GM21515 (cell line): ENCODE data around the gene BPGM.

Experiments
- ATAC-seq: cut with Tn5 transposase; IDR thresholded peaks from one replicate; pipeline ENCODE4 v1.9.1; 2021; ENCODE audit not compliant: unreplicated experiment

Gene BPGM

DNA sequence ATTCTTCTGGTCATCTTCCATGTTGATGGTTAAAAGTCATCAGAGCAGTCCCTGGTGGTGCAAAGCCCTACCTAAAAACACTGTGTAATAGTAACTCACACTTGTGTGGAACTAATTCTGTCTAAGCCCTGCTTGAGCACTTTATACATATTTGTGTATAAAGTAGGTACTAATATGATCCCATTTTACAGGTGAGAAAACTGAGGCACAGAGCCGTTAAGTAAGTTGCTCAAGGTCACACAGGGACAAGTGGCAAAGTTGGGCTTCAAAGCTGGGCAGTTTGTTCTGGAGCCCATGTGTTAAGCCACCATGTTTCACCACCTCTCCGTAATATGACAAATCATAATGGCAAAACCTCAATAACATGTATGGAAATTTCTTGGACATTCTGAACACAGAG, 48.1 kb downstream of the BPGM start:
- no peak for ATAC-seq

DNA sequence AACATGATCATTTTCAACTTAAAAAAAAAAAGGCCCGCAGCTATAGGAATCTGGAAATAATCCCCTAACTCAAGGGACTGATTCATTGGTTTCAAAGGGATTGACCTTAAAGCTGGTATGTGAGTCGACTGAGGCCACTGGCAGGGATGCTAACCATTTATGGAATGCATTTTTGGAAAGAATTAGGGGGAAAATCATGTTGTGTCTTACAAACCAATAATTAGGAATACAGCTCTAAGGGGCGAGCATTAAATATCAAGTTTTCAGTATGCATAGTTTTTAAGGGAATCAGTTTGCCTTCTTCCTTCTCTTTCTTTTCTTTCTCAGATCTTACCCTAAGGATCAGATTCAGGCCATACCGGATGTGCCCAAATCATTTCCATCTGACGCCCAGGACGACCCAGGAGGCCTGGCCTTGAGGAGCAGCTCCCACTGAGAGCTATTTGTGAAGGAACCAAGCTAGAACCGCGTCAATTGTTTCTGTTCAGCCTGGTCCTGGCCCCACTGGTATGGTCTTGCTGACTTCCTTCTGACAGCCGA, 48.7 kb downstream of the BPGM start:
- ATAC-seq: no peak

DNA sequence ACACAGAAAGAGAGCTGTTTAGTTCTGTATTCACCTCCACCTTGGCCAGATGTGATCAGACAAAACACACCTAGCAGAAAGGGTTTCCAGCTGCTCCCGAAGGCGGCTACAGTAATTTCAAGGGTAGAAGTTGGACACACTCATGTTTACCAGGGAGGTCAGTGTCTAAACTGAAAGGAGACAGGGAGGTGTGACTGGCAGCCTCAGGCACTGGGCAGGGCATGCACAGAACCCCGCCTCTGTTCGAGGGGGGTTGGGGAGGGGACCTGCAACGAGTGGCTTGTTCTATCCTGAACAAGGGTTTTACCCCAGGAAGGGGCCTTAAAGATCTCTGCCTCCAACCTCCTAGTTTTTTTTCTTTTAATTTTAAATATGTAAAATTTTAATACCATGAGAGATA, 49.6 kb downstream of the BPGM start:
- no peak for ATAC-seq

DNA sequence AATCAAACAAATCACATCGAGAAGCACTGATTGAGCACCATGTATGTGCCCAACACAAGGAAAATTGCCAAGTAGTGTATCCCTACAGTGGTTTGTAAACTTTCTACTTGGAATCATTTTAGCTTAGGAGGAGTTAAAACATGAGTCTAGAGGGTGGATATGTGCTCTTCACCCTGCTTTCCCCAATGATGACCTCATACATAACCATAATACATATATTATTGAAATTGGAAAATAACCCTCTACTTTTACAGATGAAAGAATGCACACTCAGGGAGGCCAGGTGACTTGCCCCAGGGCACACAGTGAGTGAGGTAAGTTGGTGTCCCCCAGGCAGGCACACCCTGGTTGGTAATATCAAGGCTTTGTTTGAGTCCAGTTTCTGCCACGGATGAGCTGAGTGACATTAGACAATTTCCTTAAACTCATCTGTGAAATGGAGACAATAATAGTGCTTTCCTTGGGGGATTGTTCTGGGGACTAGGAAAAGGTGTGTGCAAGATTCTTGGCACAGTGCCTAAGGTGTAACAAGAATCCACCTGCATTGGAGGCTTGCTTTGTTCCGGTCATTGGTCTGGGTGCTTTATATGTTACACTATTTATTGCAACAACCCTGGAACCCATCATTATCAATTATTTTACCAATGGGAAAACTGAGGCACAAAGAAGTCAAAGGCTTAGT, 50.7 kb downstream of the BPGM start:
- ATAC-seq: no peak

- ATAC-seq: no peak
Measured at GRCh38 chr7:134698481-134698880, 51.8 kb downstream of the BPGM start.

DNA sequence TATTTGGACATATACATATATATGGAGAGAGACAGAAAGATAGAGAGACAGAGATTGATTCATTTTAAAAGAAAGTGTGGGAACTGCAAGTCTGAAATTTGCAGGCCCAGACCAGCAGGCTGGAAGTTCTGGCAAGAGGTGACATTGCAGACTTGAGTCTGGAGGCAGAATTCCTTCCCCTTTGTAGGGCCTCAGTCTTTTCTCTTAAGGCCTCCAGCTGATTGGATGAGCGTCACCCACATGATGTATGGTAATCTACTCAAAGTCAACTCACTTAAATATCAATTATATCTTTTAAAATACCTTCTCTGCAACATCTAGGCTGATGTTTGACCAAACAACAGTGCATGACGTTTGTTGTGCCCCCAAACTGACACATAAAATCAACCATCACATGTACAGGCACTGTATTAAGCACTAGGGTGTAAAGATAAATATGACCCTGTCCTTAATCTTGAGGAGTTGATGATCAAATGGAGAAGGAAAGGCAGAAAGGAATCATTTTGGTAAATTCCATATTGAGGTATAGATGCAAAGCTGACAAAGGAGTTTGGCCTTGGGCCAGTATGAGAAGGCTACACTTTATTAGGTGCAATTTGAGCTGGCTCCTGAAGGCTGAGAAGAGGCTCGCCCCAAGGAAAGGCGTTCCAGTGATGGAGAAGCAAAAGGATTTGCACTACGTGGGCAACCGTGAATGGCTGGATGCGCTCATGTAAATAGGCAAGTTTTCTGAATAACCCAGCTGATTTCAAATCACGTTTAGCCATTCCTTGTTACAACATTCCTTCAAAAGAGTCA, 52.6 kb downstream of the BPGM start:
- no peak for ATAC-seq

DNA sequence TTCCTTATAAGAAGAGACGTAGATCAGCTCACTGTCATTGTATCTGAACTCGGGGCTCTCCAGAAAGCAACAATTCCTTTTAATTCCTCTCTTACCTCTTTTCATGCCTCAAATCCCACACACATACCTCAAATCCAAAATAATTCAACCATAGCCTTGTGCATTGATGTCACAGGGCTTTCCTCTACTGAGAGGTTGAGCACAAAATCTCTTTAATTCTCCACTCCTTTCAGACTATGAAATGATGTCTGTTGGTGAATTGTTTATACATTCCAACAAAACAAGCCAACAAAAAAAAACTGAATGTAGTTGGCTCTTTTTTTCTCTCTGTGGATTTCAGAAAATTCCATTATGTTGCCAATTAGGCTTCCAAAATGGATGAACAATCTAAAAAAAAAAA, 53.2 kb downstream of the BPGM start:
- ATAC-seq: no peak

DNA sequence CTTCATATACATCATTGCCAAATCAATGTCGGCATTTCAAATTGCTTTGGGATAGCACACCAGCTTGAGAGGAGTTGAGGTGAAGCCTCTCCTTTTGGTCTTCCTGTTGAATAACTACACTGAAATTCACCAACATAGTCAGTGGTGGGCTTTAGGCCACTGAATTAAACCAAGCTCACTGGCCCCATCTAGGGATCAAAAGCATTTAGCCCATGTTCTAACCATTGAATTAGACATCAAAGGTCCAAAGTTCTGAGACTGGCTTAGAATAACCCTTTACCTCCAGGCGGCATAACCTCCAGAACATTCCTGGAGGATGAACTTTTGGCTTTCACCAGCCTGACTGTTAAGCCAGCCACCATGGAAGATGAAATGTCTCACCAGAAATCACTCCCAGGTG, 54.6 kb downstream of the BPGM start:
- no peak for ATAC-seq

DNA sequence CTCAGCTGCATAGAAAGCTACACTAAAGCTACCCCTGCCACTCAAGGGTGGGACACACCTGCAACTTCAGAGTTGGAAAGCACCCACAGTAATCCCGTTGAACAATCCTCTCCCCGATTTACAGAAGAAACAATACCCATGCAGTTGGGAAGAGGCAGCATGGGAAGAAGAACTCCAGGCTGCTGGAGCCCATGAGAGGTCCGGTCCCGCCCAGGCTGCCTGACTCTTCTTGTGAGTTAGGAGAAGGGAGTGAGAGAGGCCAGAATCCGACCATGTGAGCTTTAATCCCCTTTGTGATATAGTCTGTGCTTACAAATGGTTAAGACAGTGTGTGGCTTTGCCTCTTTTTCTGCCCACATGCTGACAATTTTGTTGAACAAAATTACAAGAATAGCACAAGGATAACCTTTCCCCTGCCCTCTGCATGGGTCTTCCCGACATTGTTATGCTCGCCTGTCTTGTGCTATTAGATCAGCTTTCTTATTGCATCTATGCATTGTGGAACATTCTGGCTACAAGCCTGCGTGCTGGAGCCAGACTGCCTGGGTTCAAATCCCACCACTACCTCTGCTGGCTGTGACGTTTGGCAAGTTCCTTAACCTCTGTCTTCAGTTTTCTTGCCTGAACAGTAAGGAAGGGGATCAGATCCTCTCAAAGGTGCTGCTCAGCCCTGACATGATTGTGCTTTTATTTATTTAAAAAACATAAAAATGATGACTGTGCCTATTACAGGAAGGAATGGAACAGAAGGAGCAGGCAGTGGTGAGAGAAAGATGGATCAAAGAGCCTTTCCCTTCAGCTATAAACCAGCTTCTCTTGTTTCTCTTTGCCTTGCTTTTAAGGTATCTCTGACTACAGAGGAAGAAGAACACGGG, 56.0 kb downstream of the BPGM start:
- no peak for ATAC-seq

DNA sequence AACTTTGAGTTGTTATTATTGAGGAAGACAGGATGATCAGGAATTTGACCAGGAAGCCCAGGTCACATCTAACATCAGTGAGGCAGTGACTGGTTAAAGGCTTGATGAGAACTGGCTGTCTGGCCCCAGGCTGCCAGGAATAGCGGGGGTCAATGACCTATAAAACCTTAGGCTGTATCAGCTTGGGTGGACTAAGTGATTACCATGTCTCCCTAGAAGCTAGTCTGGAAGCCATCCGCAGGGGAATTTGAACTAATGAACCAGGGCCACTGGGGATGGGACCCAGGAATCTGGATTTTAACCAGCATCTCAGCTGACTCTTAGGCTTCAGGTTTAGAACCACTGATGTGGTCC, 56.6 kb downstream of the BPGM start:
- no peak for ATAC-seq

GRCh38 chr7:134703782-134704181, 57.1 kb downstream of the BPGM start:
- ATAC-seq: no peak

- ATAC-seq: no peak
Measured at GRCh38 chr7:134704827-134705226, 58.2 kb downstream of the BPGM start.

DNA sequence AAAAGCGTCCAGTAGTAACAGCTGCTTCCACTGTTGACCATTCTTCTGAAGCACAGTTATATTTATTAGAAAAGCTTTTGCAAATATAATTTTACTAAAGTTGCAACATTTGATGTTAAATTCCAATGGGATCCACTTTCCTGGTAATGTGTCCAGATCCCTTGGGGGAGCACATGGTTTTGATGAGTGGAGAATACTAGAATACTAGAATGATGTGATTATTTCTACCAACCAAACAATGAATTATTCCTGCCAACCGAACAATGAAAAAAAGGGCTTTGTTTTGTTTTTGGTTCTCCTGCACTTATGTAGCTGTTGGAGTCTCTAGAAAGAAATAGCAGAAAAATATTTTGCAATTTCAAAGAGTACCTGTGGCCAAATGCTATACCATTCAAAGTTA, 59.1 kb downstream of the BPGM start:
- ATAC-seq: no peak

- no peak for ATAC-seq
Measured at GRCh38 chr7:134706468-134706867, 59.8 kb downstream of the BPGM start.

DNA sequence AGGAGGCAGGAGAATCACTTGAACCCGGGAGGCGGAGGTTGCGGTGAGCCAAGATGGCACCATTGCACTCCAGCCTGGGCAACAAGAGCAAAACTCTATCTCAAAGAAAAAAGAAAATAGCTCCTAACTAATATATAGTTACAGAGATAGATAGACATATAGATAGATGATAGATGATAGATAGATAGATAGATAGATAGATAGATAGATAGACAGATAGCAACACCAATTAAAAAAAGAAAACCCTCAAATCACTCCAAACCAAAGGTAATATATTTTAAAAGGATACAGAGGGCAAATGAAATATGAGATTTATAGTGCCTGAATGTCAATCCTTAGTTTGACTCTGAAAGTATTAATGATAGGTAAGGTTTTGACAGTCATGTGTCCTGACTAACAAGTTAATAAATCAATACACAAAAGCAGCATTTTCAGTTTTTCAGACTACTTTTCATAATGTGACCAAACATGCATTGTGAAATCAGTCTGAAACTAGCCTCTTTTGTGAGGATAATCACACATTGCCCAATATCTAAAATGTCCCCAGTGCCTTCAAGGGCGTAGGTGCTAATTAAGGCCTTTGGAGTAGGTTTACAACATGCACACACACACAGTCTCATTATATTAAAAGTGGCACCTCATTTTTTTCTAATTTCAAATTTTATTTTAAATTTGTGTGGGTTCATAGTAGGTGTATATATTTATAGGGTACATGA, 61.2 kb downstream of the BPGM start:
- no peak for ATAC-seq

DNA sequence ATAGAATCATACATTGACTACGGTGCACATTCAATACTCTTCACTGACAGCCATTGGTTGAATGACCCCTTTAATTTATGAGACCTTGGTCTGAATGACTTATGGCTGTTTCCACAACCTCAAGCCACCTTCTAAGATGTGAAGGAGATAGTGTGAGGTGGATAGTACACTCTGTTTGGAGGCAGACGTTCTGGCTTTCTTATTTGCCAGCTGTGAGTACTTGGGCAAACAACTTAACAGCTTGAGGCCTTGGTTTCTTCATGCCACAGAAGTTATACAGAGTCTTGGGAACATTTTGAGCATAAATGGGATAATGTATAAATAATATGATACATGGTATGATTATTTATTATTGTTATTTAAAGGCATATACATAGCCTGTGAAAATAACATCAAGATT, 62.0 kb downstream of the BPGM start:
- ATAC-seq: no peak

- no peak for ATAC-seq
Measured at GRCh38 chr7:134709197-134709596, 62.5 kb downstream of the BPGM start.

DNA sequence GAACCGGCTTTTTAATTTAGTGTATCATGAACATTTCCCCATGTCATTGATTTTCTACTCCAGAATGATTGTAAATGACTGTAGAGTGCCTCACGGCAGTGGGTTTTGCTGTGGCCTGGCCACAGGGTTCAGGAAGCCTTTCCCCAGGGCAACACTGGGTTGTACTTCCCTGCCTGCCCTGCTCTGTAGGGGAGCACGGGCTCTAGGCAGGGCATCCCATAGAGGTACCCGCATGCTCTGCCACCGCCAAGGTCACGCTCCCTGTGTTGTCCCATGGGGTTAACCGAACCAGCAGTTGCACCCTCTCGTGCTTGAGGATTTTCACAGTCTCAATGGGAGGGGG, 63.8 kb downstream of the BPGM start:
- ATAC-seq: no peak

DNA sequence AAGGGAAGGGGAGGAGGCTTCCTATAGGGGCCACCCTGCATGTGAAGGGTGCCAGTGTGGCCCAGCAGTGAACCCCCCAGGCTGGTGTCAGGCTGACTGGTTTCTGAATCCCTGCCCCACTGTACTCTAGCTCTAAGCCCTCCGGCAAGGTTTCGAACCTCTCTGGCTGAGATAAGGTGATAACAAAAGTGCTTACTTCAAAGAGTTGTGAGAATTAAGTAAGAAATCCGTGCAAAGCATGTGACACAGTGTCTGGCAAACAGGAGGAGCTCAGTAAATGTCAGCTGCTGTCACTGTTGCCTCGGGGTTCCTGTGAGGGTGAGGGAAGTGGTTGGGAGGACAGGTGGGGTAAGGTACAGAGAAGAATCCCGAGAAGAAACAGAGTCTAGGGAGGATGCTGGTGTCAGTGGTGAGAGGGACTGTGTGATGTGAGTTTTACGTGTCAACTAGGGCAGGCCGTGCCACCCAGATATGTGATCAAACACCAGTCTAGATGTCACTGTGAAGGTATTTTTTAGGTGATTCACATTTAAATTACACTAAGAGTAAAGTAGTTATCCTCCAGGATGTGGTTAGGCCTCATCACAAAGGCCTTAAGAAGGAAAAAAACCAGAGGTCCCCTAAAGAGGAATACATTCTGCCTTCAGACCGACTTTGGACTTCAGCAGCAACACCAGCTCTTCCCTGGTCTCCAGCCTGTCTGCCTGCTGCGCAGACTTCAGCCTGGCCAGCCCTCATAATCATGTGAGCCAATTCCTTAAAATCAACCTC, 64.4 kb downstream of the BPGM start:
- no peak for ATAC-seq

DNA sequence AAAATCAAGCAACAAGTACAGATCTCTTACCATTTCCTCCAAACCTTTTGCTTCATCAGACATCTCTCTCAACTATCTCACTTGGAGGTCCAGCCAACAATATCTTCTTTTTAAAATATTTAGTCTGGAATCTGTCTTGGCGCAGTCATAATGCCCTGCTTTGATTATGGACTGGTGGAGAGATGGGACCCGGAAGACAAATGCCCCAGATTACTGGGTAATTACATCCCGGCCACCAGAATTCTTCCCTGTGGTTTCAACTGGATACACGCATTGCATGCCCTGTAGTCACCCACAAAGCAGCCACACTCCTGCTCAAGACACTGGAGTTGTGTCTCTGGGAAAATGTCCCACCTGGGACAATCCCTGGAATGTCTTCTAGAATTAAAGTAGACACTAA, 65.5 kb downstream of the BPGM start:
- ATAC-seq: no peak
